H1 (cell line): ENCODE data around the gene CEL. TPM values are rescaled to one million over a fixed set of nuclear protein-coding genes. Genes with fewer than 3 reads are reported as not detected.
"Not testable (repeated sequence)": the region's sequence is repeated elsewhere in the genome, so short reads cannot be mapped to it uniquely, and the experiment has no call there.

ENCODE experiments used
- CTCF ChIA-PET: fragments of 300-600 bp; sonication (Branson Sonifier 250); formaldehyde crosslinking; loops from one replicate; lab custom pipeline; 2021; ENCODE audit not compliant: partially characterized antibody; lab: Charles Lee
- POLR2A ChIA-PET: fragments of 300-600 bp; sonication (Branson Sonifier 250); formaldehyde crosslinking; loops from one replicate; lab custom pipeline; 2021; ENCODE audit warnings: inconsistent platforms; ENCODE audit not compliant: partially characterized antibody; lab: Charles Lee
- DNase-seq, 2 experiments: peaks; one replicate each; pipeline versions ENCODE4 v3.0.0 to v3.0.0-alpha.2; 2010 to 2022; ENCODE audit warnings: low spot score in 2 of 2, low read depth in 1 of 2, mixed read lengths in 1 of 2
- FAIRE-seq: peaks from 2 replicates; lab custom pipeline; 2011; peaks lifted over from hg19 to GRCh38; lab: Jason Lieb, UNC
- H2AFZ ChIP-seq: 2 replicates; pipeline ENCODE4 v1.8.1; 2012; ENCODE audit warnings: low read length, inconsistent platforms
- H2AK5ac ChIP-seq: 2 replicates; pipeline ENCODE4 v1.6.1; 2013; ENCODE audit warnings: low read depth, low read length
- H2BK120ac ChIP-seq: replicated peaks from 2 replicates; pipeline ENCODE3; 2013; ENCODE audit warnings: low read depth, low read length, inconsistent platforms
- H2BK12ac ChIP-seq: 2 replicates; pipeline ENCODE4 v1.6.1; 2013; ENCODE audit warnings: low read depth, low read length
- H2BK15ac ChIP-seq: 2 replicates; pipeline ENCODE4 v1.6.1; 2013; ENCODE audit warnings: low read length
- H2BK20ac ChIP-seq: 2 replicates; pipeline ENCODE4 v1.6.1; 2013; ENCODE audit warnings: low read length
- H2BK5ac ChIP-seq: 2 replicates; pipeline ENCODE4 v1.6.1; 2013; ENCODE audit warnings: low read depth, low read length
- H3K14ac ChIP-seq: 2 replicates; pipeline ENCODE4 v1.6.1; 2013; ENCODE audit warnings: inconsistent platforms; ENCODE audit not compliant: insufficient read length
- H3K18ac ChIP-seq: 2 replicates; pipeline ENCODE4 v1.6.1; 2013; ENCODE audit warnings: low read length; ENCODE audit errors: extremely low read depth
- H3K23ac ChIP-seq: 2 replicates; pipeline ENCODE4 v1.6.1; 2013; ENCODE audit warnings: inconsistent platforms; ENCODE audit not compliant: insufficient read length
- H3K23me2 ChIP-seq: 2 replicates; pipeline ENCODE4 v1.6.1; 2013; ENCODE audit warnings: low read depth, low read length
- H3K27ac ChIP-seq: 2 replicates; pipeline ENCODE4 v1.6.1; 2011; ENCODE audit warnings: low read depth, low read length, inconsistent platforms
- H3K27me3 ChIP-seq, 4 experiments: replicated peaks in 1 of 4; 1 replicate in 1 of 4; 2 replicates in 3 of 4; pipeline versions ENCODE4 v1.6.1 to v1.8.1; 2011 to 2013; ENCODE audit warnings: low read length in 3 of 4, mild to moderate bottlenecking in 3 of 4, inconsistent platforms in 2 of 4, mixed read lengths in 2 of 4, moderate library complexity in 1 of 4; ENCODE audit not compliant: control insufficient read depth in 3 of 4, insufficient read depth in 3 of 4; ENCODE audit errors: extremely low read depth in 1 of 4
- H3K36me3 ChIP-seq, 4 experiments: 2 replicates each; pipeline versions ENCODE4 v1.6.1 to v1.8.1; 2011 to 2013; ENCODE audit warnings: mild to moderate bottlenecking in 4 of 4, low read length in 3 of 4, moderate library complexity in 2 of 4, control low read depth in 1 of 4, inconsistent platforms in 1 of 4; ENCODE audit not compliant: insufficient read depth in 4 of 4, control insufficient read depth in 2 of 4
- H3K4ac ChIP-seq: replicated peaks from 2 replicates; pipeline ENCODE3; 2013; ENCODE audit warnings: low read length, low read depth, mixed read lengths, inconsistent platforms; ENCODE audit not compliant: insufficient read length
- H3K4me1 ChIP-seq, 4 experiments: replicated peaks in 1 of 4; 1 replicate in 1 of 4; 2 replicates in 3 of 4; pipeline versions ENCODE4 v1.6.1 to v1.8.1; 2011 to 2013; ENCODE audit warnings: low read length in 3 of 4, inconsistent platforms in 2 of 4, mixed read lengths in 1 of 4; ENCODE audit not compliant: insufficient read depth in 4 of 4, control insufficient read depth in 3 of 4
- H3K4me2 ChIP-seq, 2 experiments: 2 replicates each; pipeline versions ENCODE4 v1.6.1 to v1.8.1; 2011 to 2013; ENCODE audit warnings: low read depth in 2 of 2, low read length in 2 of 2, control low read depth in 1 of 2, inconsistent platforms in 1 of 2, mild to moderate bottlenecking in 1 of 2; ENCODE audit not compliant: insufficient read depth in 1 of 2
- H3K4me3 ChIP-seq, 4 experiments: fragments of 200-600, 300-600 bp in 1 of 4; sonication (generic), shearing (Covaris generic), sonication (Bioruptor Twin) in 1 of 4; 2 replicates each; pipeline versions ENCODE4 v1.5.1 to v1.8.1; 2011 to 2016; ENCODE audit warnings: low read length in 4 of 4, low read depth in 3 of 4, control low read depth in 2 of 4, inconsistent platforms in 2 of 4, mild to moderate bottlenecking in 2 of 4, mixed read lengths in 1 of 4, moderate library complexity in 1 of 4; ENCODE audit not compliant: insufficient read depth in 2 of 4; ENCODE audit errors: extremely low read depth in 1 of 4
- H3K56ac ChIP-seq: replicated peaks from 2 replicates; pipeline ENCODE3; 2013; ENCODE audit warnings: low read depth, mild to moderate bottlenecking, mixed read lengths, low read length, inconsistent platforms; ENCODE audit not compliant: insufficient read length
- H3K79me1 ChIP-seq: 2 replicates; pipeline ENCODE4 v1.6.1; 2013; ENCODE audit warnings: low read depth, low read length, control low read depth
- H3K79me2 ChIP-seq, 2 experiments: 2 replicates each; pipeline versions ENCODE4 v1.6.1 to v1.8.1; 2012 to 2013; ENCODE audit warnings: low read length in 2 of 2, mild to moderate bottlenecking in 2 of 2, inconsistent platforms in 1 of 2; ENCODE audit not compliant: insufficient read depth in 2 of 2, control insufficient read depth in 1 of 2
- H3K9ac ChIP-seq, 4 experiments: replicated peaks in 1 of 4; 1 replicate in 1 of 4; 2 replicates in 3 of 4; pipeline versions ENCODE4 v1.6.1 to v1.8.1; 2011 to 2013; ENCODE audit warnings: low read depth in 3 of 4, low read length in 3 of 4, control low read depth in 2 of 4, mild to moderate bottlenecking in 2 of 4, moderate library complexity in 2 of 4, inconsistent platforms in 1 of 4; ENCODE audit errors: extremely low read depth in 1 of 4
- H3K9me3 ChIP-seq, 2 experiments: 2 replicates each; pipeline versions ENCODE4 v1.6.1 to v1.8.1; 2012 to 2013; ENCODE audit warnings: mild to moderate bottlenecking in 2 of 2, moderate library complexity in 2 of 2, control low read depth in 1 of 2, inconsistent platforms in 1 of 2, low read depth in 1 of 2, low read length in 1 of 2, mixed read lengths in 1 of 2; ENCODE audit not compliant: insufficient read depth in 2 of 2
- H4K20me1 ChIP-seq, 2 experiments: replicated peaks in 1 of 2; 2 replicates each; pipeline versions ENCODE3 to v1.8.1; 2011 to 2013; ENCODE audit warnings: inconsistent platforms in 2 of 2, low read length in 2 of 2, mild to moderate bottlenecking in 1 of 2; ENCODE audit not compliant: insufficient read depth in 2 of 2, control insufficient read depth in 1 of 2
- H4K5ac ChIP-seq: 2 replicates; pipeline ENCODE4 v1.6.1; 2013; ENCODE audit warnings: low read length, low read depth, mixed read lengths, inconsistent platforms; ENCODE audit not compliant: insufficient read length
- H4K8ac ChIP-seq: 2 replicates; pipeline ENCODE4 v1.8.0; 2013; ENCODE audit warnings: mild to moderate bottlenecking, moderate library complexity, low read length, inconsistent platforms; ENCODE audit not compliant: insufficient read depth; ENCODE audit errors: extremely low read depth
- H4K91ac ChIP-seq: replicated peaks from 2 replicates; pipeline ENCODE3; 2013; ENCODE audit warnings: low read length, mixed read lengths, inconsistent platforms; ENCODE audit not compliant: insufficient read length
- WGBS, 2 experiments: shearing (Covaris generic) in 1 of 2; methylation state at CpG; one replicate each; pipeline versions ENCODE4 v1.1.6 to v1.1.7; 2013 to 2015; ENCODE audit warnings: low lambda C conversion rate in 2 of 2, mixed read lengths in 2 of 2, inconsistent platforms in 1 of 2, low coverage in 1 of 2, missing lambda C conversion rate in 1 of 2; ENCODE audit not compliant: insufficient replicate concordance in 2 of 2, insufficient coverage in 1 of 2, insufficient read length in 1 of 2; ENCODE audit errors: extremely low coverage in 1 of 2, missing lambda C conversion rate in 1 of 2; 5-methylcytosine and 5-hydroxymethylcytosine counted together
- polyA plus RNA-seq, 7 experiments: library from polyadenylated mRNA; depleted of rRNA in 3 of 7; stranded (reverse) in 5 of 7; unstranded in 2 of 7; fragments of >200 nt in 5 of 7; fragments of 200-250 nt in 2 of 7; gene quantifications; 1 replicate in 5 of 7; 2 replicates in 1 of 7; 4 replicates in 1 of 7; pipeline versions ENCODE4 v1.2.1 to v1.2.3, GENCODE V29; 2011 to 2013; ENCODE audit warnings: missing spikeins in 2 of 7, mixed read lengths in 2 of 7
- total RNA-seq: library from RNA; stranded (reverse); fragmentation: NEBNext Ultra II Directional; extraction: Animal tissue kit (Norgen Biotek cat#: 25700); gene quantifications from 2 replicates; pipeline ENCODE4 v1.2.1, GENCODE V29; 2021

The CEL gene
- total and polyA plus RNA-seq, 2 of the 8 experiments (the other 6 are each of a cell fraction or from before 2014, with no cell fraction given): 1.8 to 3.4 TPM

- H3K9ac ChIP-seq, CTCF ChIA-PET, H3K56ac ChIP-seq, POLR2A ChIA-PET, DNase-seq, H2BK12ac ChIP-seq, H2BK120ac ChIP-seq, H2BK15ac ChIP-seq, H4K8ac ChIP-seq, H4K91ac ChIP-seq, H3K23me2 ChIP-seq, H3K9me3 ChIP-seq, FAIRE-seq, H3K79me1 ChIP-seq, H3K23ac ChIP-seq, H4K5ac ChIP-seq, H3K4ac ChIP-seq, H3K79me2 ChIP-seq, H4K20me1 ChIP-seq, H2BK5ac ChIP-seq, H3K4me3 ChIP-seq, H2BK20ac ChIP-seq, H3K4me1 ChIP-seq, H2AFZ ChIP-seq, H3K27ac ChIP-seq, H3K18ac ChIP-seq, H3K27me3 ChIP-seq, H3K14ac ChIP-seq, H3K36me3 ChIP-seq, H2AK5ac ChIP-seq, H3K4me2 ChIP-seq: not testable (repeated sequence)
- WGBS, 2 experiments: 95% methylated on average over 16 of the region's 17 CpGs; no CpG with 5 or more reads in 1 of the 2 experiments
Observed at GRCh38 chr9:133070500-133070961, 8.8 kb downstream of the CEL start.

GRCh38 chr9:133070985-133071384, 9.2 kb downstream of the CEL start:
- H2BK20ac ChIP-seq, H4K5ac ChIP-seq, H3K9ac ChIP-seq, H3K4ac ChIP-seq, H3K27me3 ChIP-seq, H4K91ac ChIP-seq, H3K9me3 ChIP-seq, H3K27ac ChIP-seq, H3K4me2 ChIP-seq, H3K18ac ChIP-seq, H3K79me1 ChIP-seq, H2BK120ac ChIP-seq, H4K20me1 ChIP-seq, H2BK12ac ChIP-seq, POLR2A ChIA-PET, H3K79me2 ChIP-seq, H3K23me2 ChIP-seq, FAIRE-seq, H3K56ac ChIP-seq, DNase-seq, H3K4me1 ChIP-seq, H3K23ac ChIP-seq, H2AFZ ChIP-seq, H4K8ac ChIP-seq, H2AK5ac ChIP-seq, H3K36me3 ChIP-seq, H2BK15ac ChIP-seq, H2BK5ac ChIP-seq, H3K4me3 ChIP-seq, H3K14ac ChIP-seq: not testable (repeated sequence)
- WGBS, 2 experiments: 91% methylated on average over 11 of the region's 31 CpGs; no CpG with 5 or more reads in 1 of the 2 experiments
- CTCF ChIA-PET: interaction anchor here (1.0 kb wide), 1 partner anchor 16 kb away, joined by 3 read pairs; no protein-coding TSS in a partner anchor
